Prostate gland (tissue), 2 donors: ENCODE results near the gene ABCA1. TPM values are rescaled to one million over a fixed set of nuclear protein-coding genes. Genes with fewer than 3 reads are reported as not detected.

ENCODE experiments used
- DNase-seq: peaks from one replicate; pipeline ENCODE4 v3.0.0-alpha.2; 2019; ENCODE audit warnings: low spot score
- H3K27ac ChIP-seq, 2 donors: fragments of 200-600 bp; sonication (generic); 2 replicates each; pipeline ENCODE4 v1.5.1; 2017 to 2019
- H3K27me3 ChIP-seq: fragments of 200-600 bp; sonication (generic); replicated peaks from 2 replicates; pipeline ENCODE4 v1.5.1; 2019; ENCODE audit not compliant: insufficient read depth
- H3K36me3 ChIP-seq, 2 donors: fragments of 200-600 bp; sonication (generic); 1 replicate in 1 of 2; 2 replicates in 1 of 2; pipeline versions ENCODE4 v1.5.1 to v1.8.1; 2017 to 2019
- H3K4me1 ChIP-seq: fragments of 200-600 bp; sonication (generic); replicated peaks from 2 replicates; pipeline ENCODE4 v1.5.1; 2019
- H3K4me3 ChIP-seq, 2 donors: fragments of 200-600 bp; sonication (generic); 2 replicates each; pipeline ENCODE4 v1.5.1; 2017 to 2019
- H3K9me3 ChIP-seq: fragments of 200-600 bp; sonication (generic); 2 replicates; pipeline ENCODE4 v1.5.1; 2017
- CTCF ChIP-seq, 4 experiments: fragments of 200-600 bp in 2 of 4; fragments of 450-650 bp in 2 of 4; sonication (generic) in 2 of 4; IDR thresholded peaks; 1 replicate in 3 of 4; 2 replicates in 1 of 4; pipeline ENCODE4 v1.5.1; 2016 to 2019; ENCODE audit warnings: antibody characterized with exemption in 4 of 4, mild to moderate bottlenecking in 2 of 4, moderate library complexity in 2 of 4
- POLR2A ChIP-seq: fragments of 450-650 bp; IDR thresholded peaks from one replicate; pipeline ENCODE4 v1.6.1; 2016; ENCODE audit warnings: antibody characterized with exemption, mild to moderate bottlenecking
- POLR2AphosphoS5 ChIP-seq: sonication (generic); formaldehyde crosslinking; IDR thresholded peaks from one replicate; pipeline ENCODE4 v1.6.1; 2017; ENCODE audit warnings: antibody characterized with exemption
- WGBS: methylation state at CpG from one replicate; pipeline ENCODE4 v1.1.5; 2018; 5-methylcytosine and 5-hydroxymethylcytosine counted together
- intact Hi-C: fragments of 100-400 bp; cut with DNase I; formaldehyde crosslinking; loops from one replicate; pipeline ENCODE4 v1.14.2; 2022
- total RNA-seq, 2 donors: library from RNA; depleted of rRNA; stranded (reverse); fragments of >200 nt; gene quantifications; one replicate each; pipeline ENCODE4 v1.1.0, GENCODE V29; 2016

Gene ABCA1
- total RNA-seq, 2 donors from 2014 or later, result 11.0 to 63.7 TPM

- H3K9me3 ChIP-seq, result no peaks in the 10 kb centered on the region
- no peak overlapping the region for H3K27ac ChIP-seq
- no peak overlapping the region for H3K4me3 ChIP-seq
- intact Hi-C loops, result no loop called here
- no peaks in the 10 kb centered on the region for H3K36me3 ChIP-seq
- H3K27me3 ChIP-seq, result no peaks in the 10 kb centered on the region
- DNase-seq, result no peak
- no peaks in the 10 kb centered on the region for H3K4me1 ChIP-seq
- no peak for TF ChIP-seq CTCF (IDR thresholded peaks at IDR 0.05)
- no peak for TF ChIP-seq POLR2A
- TF ChIP-seq POLR2AphosphoS5, result no peak
Observed at GRCh38 chr9:104849023-104849422, 78.9 kb downstream of the ABCA1 start.

GRCh38 chr9:104844710-104845109 is 83.2 kb downstream of the ABCA1 start:
- H3K27ac ChIP-seq, result no peak overlapping the region
- no peak overlapping the region for H3K4me3 ChIP-seq
- DNase-seq, result no peak
- no peaks in the 10 kb centered on the region for H3K9me3 ChIP-seq
- intact Hi-C loops, result no loop called here
- WGBS, result 35% methylated on average over 3 of the region's 3 CpGs
- TF ChIP-seq CTCF (IDR thresholded peaks at IDR 0.05) (no peak), POLR2AphosphoS5 (no peak), POLR2A (no peak)
- H3K36me3 ChIP-seq, result peaks cover 0 to 4% of the 10 kb centered on the region in 2 donors
- H3K27me3 ChIP-seq, result no peaks in the 10 kb centered on the region
- H3K4me1 ChIP-seq, result no peaks in the 10 kb centered on the region

- Histone ChIP-seq H3K36me3 (peaks cover 0 to 4% of the 10 kb centered on the region in 2 donors), H3K4me3 (no peak overlapping the region), H3K27me3 (no peaks in the 10 kb centered on the region), H3K4me1 (no peaks in the 10 kb centered on the region), H3K9me3 (no peaks in the 10 kb centered on the region), H3K27ac (no peak overlapping the region)
- TF ChIP-seq POLR2A, result no peak
- TF ChIP-seq POLR2AphosphoS5, result no peak
- TF ChIP-seq CTCF (IDR thresholded peaks at IDR 0.05), result no peak
- no peak for DNase-seq
- intact Hi-C loops, result no loop called here
- 50% methylated on average over 4 of the region's 4 CpGs for WGBS
Observed at GRCh38 chr9:104843644-104844240, 84.2 kb downstream of the ABCA1 start.

GRCh38 chr9:104842698-104843097 is 85.3 kb downstream of the ABCA1 start:
- Histone ChIP-seq H3K36me3 (peaks cover 0 to 4% of the 10 kb centered on the region in 2 donors), H3K27me3 (no peaks in the 10 kb centered on the region), H3K27ac (no peak overlapping the region), H3K9me3 (no peaks in the 10 kb centered on the region), H3K4me1 (no peaks in the 10 kb centered on the region), H3K4me3 (no peak overlapping the region)
- DNase-seq, result no peak
- TF ChIP-seq POLR2AphosphoS5 (no peak), POLR2A (no peak), CTCF (IDR thresholded peaks at IDR 0.05) (no peak)
- intact Hi-C loops, result no loop called here
- WGBS, result 87% methylated on average over 2 of the region's 2 CpGs

- no peak overlapping the region for H3K27ac ChIP-seq
- no peaks in the 10 kb centered on the region for H3K4me1 ChIP-seq
- no peaks in the 10 kb centered on the region for H3K9me3 ChIP-seq
- WGBS, result 73% methylated on average over 7 of the region's 7 CpGs
- intact Hi-C loops, result no loop called here
- H3K36me3 ChIP-seq, result peaks cover 0 to 6% of the 10 kb centered on the region in 2 donors
- no peak overlapping the region for H3K4me3 ChIP-seq
- no peak for DNase-seq
- TF ChIP-seq POLR2AphosphoS5 (no peak), POLR2A (no peak), CTCF (IDR thresholded peaks at IDR 0.05) (no peak)
- no peaks in the 10 kb centered on the region for H3K27me3 ChIP-seq
Observed at GRCh38 chr9:104841601-104842141, 86.3 kb downstream of the ABCA1 start.
